ENCODE measurements around the gene C9orf50.
A peak's percentile ranks its signal among the peaks of the same experiment; 100 is the strongest.

Gene C9orf50

DNA sequence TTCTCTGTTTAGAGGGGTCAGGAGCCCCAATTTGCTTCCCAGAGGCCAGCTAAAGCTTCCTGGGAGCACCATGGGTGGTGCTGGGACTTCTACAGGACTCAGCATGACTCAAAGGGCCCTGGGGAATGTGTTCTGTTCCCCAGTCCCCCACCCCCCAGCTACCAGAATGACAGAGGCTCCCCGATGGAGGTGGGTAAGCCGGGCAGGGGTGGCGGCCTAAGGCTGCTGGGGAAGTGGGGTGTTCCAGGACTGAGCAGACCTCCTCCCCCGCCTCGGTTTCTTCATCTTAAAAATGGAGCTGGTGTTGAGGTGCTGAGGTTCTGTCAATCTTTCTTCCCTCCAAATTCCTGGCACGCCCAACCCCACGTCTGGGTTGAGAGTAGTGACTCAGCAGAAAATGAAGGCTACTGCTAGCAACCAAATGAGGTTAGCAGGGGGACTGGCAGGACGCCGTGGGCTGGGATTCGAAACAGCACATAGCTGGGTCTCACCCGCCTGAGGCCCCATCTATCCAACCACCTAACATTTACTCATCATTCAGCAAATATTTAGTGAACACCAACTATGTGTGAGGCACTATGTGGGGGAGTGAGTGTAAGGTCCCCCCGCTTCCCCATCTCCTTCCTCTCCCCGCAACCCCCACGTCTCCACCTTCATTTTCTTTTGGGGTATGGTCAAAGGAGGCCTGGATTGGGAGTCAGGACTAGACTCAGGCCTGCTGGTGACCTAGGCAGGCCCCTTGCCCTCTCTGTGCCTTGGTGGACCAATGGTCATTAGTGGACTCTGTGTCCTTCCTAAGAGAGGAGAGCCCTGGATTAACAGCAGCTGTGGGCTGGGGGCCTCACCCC, 50.2 kb downstream of the C9orf50 start:
- H3K27ac ChIP-seq, result peak overlapping the region; percentile 25; the same call in 1 of the 2 replicates
- TF ChIP-seq, protein P1, sequence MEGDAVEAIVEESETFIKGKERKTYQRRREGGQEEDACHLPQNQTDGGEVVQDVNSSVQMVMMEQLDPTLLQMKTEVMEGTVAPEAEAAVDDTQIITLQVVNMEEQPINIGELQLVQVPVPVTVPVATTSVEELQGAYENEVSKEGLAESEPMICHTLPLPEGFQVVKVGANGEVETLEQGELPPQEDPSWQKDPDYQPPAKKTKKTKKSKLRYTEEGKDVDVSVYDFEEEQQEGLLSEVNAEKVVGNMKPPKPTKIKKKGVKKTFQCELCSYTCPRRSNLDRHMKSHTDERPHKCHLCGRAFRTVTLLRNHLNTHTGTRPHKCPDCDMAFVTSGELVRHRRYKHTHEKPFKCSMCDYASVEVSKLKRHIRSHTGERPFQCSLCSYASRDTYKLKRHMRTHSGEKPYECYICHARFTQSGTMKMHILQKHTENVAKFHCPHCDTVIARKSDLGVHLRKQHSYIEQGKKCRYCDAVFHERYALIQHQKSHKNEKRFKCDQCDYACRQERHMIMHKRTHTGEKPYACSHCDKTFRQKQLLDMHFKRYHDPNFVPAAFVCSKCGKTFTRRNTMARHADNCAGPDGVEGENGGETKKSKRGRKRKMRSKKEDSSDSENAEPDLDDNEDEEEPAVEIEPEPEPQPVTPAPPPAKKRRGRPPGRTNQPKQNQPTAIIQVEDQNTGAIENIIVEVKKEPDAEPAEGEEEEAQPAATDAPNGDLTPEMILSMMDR (conservative IDR thresholded peaks at IDR 0.05), result no peak
- TF ChIP-seq ZFX (IDR thresholded peaks at IDR 0.05), result no peak

GRCh38 chr9:129569502-129570449, 51.1 kb downstream of the C9orf50 start:
- peak overlapping the region; percentile 25; the same call in 1 of the 2 replicates for H3K27ac ChIP-seq
- no peak for TF ChIP-seq ZFX (IDR thresholded peaks at IDR 0.05)
- TF ChIP-seq, protein P1 (conservative IDR thresholded peaks at IDR 0.05), result no peak; the same call in 1 of the 2 replicates

DNA sequence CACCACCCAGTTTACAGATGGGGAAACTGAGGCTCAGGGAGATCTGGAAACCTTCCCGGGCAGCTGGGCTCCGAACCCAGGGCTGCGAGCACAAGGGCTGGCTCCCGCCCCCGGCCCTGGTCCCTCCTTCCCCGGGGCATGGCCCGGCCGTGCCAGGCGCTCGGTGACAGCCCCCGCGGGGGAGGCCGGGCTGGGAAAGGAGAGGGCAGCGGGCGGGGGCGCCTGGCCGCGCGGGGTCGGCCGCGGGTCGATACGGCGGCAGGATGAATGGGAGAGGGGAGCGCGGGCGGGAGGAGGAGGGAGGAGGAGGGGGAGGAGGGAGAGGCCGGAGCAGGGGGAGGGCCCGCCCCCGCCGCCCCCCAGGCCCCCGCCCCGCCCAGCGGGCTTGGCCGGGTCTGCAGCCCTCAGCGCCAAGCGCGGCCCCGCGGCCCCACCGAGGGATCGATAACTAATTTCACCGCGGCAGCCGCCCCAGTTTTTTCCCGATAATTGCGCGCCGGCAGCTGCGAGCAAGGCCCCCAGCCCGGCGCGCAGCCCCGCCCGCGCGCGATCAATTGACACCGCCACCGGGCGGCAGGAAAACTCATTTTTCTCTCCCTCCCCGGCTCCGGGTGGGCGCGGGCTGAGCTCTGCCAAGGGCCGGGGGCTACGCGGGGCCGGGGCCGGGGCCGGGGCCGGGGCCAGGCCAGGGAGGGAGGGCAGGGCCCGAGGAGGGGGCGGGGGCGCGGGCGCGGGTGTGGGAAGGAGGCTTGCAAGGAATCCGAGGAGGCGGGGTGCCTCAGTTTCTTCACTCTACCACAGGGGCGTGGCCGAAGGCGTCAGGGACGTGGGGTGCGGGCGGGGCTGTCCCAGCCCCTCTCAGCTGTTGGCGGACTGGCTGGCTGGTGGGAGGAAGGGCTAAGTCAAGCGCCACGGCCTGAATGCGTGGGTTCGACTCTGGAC, 52.1 kb downstream of the C9orf50 start:
- TF ChIP-seq, protein P1 (conservative IDR thresholded peaks at IDR 0.05), result no peak
- TF ChIP-seq ZFX (IDR thresholded peaks at IDR 0.05), result no peak
- H3K27ac ChIP-seq, result no peak overlapping the region

DNA sequence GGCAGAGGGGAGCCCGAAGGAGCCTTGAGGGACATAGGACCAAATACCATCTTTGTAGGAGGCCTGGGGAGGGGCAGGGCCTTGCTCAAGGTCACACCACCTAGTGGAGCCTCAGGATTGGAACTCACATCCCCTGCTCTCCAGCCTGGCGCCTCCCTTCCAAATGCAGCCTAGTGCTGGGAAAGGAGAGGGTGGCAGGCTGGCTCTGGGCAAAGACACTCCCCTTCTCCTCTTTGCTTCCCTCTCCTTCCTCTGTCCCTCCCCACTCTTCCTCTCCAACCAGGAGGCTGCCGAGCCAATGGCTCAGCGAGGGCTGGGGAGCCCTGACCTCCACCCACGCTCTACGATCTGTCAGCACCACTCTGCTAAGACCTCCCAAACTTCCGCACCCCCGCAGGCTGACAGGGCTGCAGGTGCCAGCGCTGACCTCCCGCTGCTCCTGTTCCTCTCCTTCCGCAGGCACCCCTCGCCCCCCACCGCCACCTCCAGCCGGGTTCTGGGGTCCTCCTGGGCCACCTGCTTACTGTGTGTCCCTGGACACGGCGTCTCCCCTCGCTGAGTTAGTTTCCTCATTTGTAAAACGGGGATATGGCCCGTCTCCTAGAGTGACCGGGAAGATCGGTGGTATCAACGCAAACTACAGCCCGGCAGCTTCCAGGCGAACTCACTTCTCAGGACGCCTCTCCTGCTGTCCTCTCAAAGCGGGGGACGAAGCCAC, 52.9 kb downstream of the C9orf50 start:
- H3K27ac ChIP-seq, result no peak overlapping the region
- TF ChIP-seq ZFX (IDR thresholded peaks at IDR 0.05), result no peak
- TF ChIP-seq, protein P1 (conservative IDR thresholded peaks at IDR 0.05), result no peak

- H3K27ac ChIP-seq, result no peak overlapping the region
Observed at GRCh38 chr9:129567329-129567728, 53.6 kb downstream of the C9orf50 start.

More at GRCh38 chr9:129567329-129567728, 53.6 kb downstream of the C9orf50 start:
- TF ChIP-seq, protein P1 (conservative IDR thresholded peaks at IDR 0.05), result no peak
- no peak for TF ChIP-seq ZFX (IDR thresholded peaks at IDR 0.05)

All from C4-2B (cell line).